H1 (cell line): Measurements from ENCODE around the gene NANOS3. TPM values are rescaled to one million over a fixed set of nuclear protein-coding genes. Genes with fewer than 3 reads are reported as not detected.

Experiments used
- CTCF ChIA-PET: fragments of 300-600 bp; sonication (Branson Sonifier 250); formaldehyde crosslinking; loops from one replicate; lab custom pipeline; 2021; ENCODE audit not compliant: partially characterized antibody; lab: Charles Lee
- POLR2A ChIA-PET: fragments of 300-600 bp; sonication (Branson Sonifier 250); formaldehyde crosslinking; loops from one replicate; lab custom pipeline; 2021; ENCODE audit warnings: inconsistent platforms; ENCODE audit not compliant: partially characterized antibody; lab: Charles Lee
- DNase-seq, 2 experiments: peaks; one replicate each; pipeline versions ENCODE4 v3.0.0 to v3.0.0-alpha.2; 2010 to 2022; ENCODE audit warnings: low spot score in 2 of 2, low read depth in 1 of 2, mixed read lengths in 1 of 2
- FAIRE-seq: peaks from 2 replicates; lab custom pipeline; 2011; peaks lifted over from hg19 to GRCh38; lab: Jason Lieb, UNC
- H2AFZ ChIP-seq: 2 replicates; pipeline ENCODE4 v1.8.1; 2012; ENCODE audit warnings: low read length, inconsistent platforms
- H2AK5ac ChIP-seq: 2 replicates; pipeline ENCODE4 v1.6.1; 2013; ENCODE audit warnings: low read depth, low read length
- H2BK120ac ChIP-seq: replicated peaks from 2 replicates; pipeline ENCODE3; 2013; ENCODE audit warnings: low read depth, low read length, inconsistent platforms
- H2BK12ac ChIP-seq: 2 replicates; pipeline ENCODE4 v1.6.1; 2013; ENCODE audit warnings: low read depth, low read length
- H2BK15ac ChIP-seq: 2 replicates; pipeline ENCODE4 v1.6.1; 2013; ENCODE audit warnings: low read length
- H2BK20ac ChIP-seq: 2 replicates; pipeline ENCODE4 v1.6.1; 2013; ENCODE audit warnings: low read length
- H2BK5ac ChIP-seq: 2 replicates; pipeline ENCODE4 v1.6.1; 2013; ENCODE audit warnings: low read depth, low read length
- H3K14ac ChIP-seq: 2 replicates; pipeline ENCODE4 v1.6.1; 2013; ENCODE audit warnings: inconsistent platforms; ENCODE audit not compliant: insufficient read length
- H3K18ac ChIP-seq: 2 replicates; pipeline ENCODE4 v1.6.1; 2013; ENCODE audit warnings: low read length; ENCODE audit errors: extremely low read depth
- H3K23ac ChIP-seq: 2 replicates; pipeline ENCODE4 v1.6.1; 2013; ENCODE audit warnings: inconsistent platforms; ENCODE audit not compliant: insufficient read length
- H3K23me2 ChIP-seq: 2 replicates; pipeline ENCODE4 v1.6.1; 2013; ENCODE audit warnings: low read depth, low read length
- H3K27ac ChIP-seq: 2 replicates; pipeline ENCODE4 v1.6.1; 2011; ENCODE audit warnings: low read depth, low read length, inconsistent platforms
- H3K27me3 ChIP-seq, 4 experiments: replicated peaks in 1 of 4; 1 replicate in 1 of 4; 2 replicates in 3 of 4; pipeline versions ENCODE4 v1.6.1 to v1.8.1; 2011 to 2013; ENCODE audit warnings: low read length in 3 of 4, mild to moderate bottlenecking in 3 of 4, inconsistent platforms in 2 of 4, mixed read lengths in 2 of 4, moderate library complexity in 1 of 4; ENCODE audit not compliant: control insufficient read depth in 3 of 4, insufficient read depth in 3 of 4; ENCODE audit errors: extremely low read depth in 1 of 4
- H3K36me3 ChIP-seq, 4 experiments: 2 replicates each; pipeline versions ENCODE4 v1.6.1 to v1.8.1; 2011 to 2013; ENCODE audit warnings: mild to moderate bottlenecking in 4 of 4, low read length in 3 of 4, moderate library complexity in 2 of 4, control low read depth in 1 of 4, inconsistent platforms in 1 of 4; ENCODE audit not compliant: insufficient read depth in 4 of 4, control insufficient read depth in 2 of 4
- H3K4ac ChIP-seq: replicated peaks from 2 replicates; pipeline ENCODE3; 2013; ENCODE audit warnings: low read length, low read depth, mixed read lengths, inconsistent platforms; ENCODE audit not compliant: insufficient read length
- H3K4me1 ChIP-seq, 4 experiments: replicated peaks in 1 of 4; 1 replicate in 1 of 4; 2 replicates in 3 of 4; pipeline versions ENCODE4 v1.6.1 to v1.8.1; 2011 to 2013; ENCODE audit warnings: low read length in 3 of 4, inconsistent platforms in 2 of 4, mixed read lengths in 1 of 4; ENCODE audit not compliant: insufficient read depth in 4 of 4, control insufficient read depth in 3 of 4
- H3K4me2 ChIP-seq, 2 experiments: 2 replicates each; pipeline versions ENCODE4 v1.6.1 to v1.8.1; 2011 to 2013; ENCODE audit warnings: low read depth in 2 of 2, low read length in 2 of 2, control low read depth in 1 of 2, inconsistent platforms in 1 of 2, mild to moderate bottlenecking in 1 of 2; ENCODE audit not compliant: insufficient read depth in 1 of 2
- H3K4me3 ChIP-seq, 4 experiments: fragments of 200-600, 300-600 bp in 1 of 4; sonication (generic), shearing (Covaris generic), sonication (Bioruptor Twin) in 1 of 4; 2 replicates each; pipeline versions ENCODE4 v1.5.1 to v1.8.1; 2011 to 2016; ENCODE audit warnings: low read length in 4 of 4, low read depth in 3 of 4, control low read depth in 2 of 4, inconsistent platforms in 2 of 4, mild to moderate bottlenecking in 2 of 4, mixed read lengths in 1 of 4, moderate library complexity in 1 of 4; ENCODE audit not compliant: insufficient read depth in 2 of 4; ENCODE audit errors: extremely low read depth in 1 of 4
- H3K56ac ChIP-seq: replicated peaks from 2 replicates; pipeline ENCODE3; 2013; ENCODE audit warnings: low read depth, mild to moderate bottlenecking, mixed read lengths, low read length, inconsistent platforms; ENCODE audit not compliant: insufficient read length
- H3K79me1 ChIP-seq: 2 replicates; pipeline ENCODE4 v1.6.1; 2013; ENCODE audit warnings: low read depth, low read length, control low read depth
- H3K79me2 ChIP-seq, 2 experiments: 2 replicates each; pipeline versions ENCODE4 v1.6.1 to v1.8.1; 2012 to 2013; ENCODE audit warnings: low read length in 2 of 2, mild to moderate bottlenecking in 2 of 2, inconsistent platforms in 1 of 2; ENCODE audit not compliant: insufficient read depth in 2 of 2, control insufficient read depth in 1 of 2
- H3K9ac ChIP-seq, 4 experiments: replicated peaks in 1 of 4; 1 replicate in 1 of 4; 2 replicates in 3 of 4; pipeline versions ENCODE4 v1.6.1 to v1.8.1; 2011 to 2013; ENCODE audit warnings: low read depth in 3 of 4, low read length in 3 of 4, control low read depth in 2 of 4, mild to moderate bottlenecking in 2 of 4, moderate library complexity in 2 of 4, inconsistent platforms in 1 of 4; ENCODE audit errors: extremely low read depth in 1 of 4
- H3K9me3 ChIP-seq, 2 experiments: 2 replicates each; pipeline versions ENCODE4 v1.6.1 to v1.8.1; 2012 to 2013; ENCODE audit warnings: mild to moderate bottlenecking in 2 of 2, moderate library complexity in 2 of 2, control low read depth in 1 of 2, inconsistent platforms in 1 of 2, low read depth in 1 of 2, low read length in 1 of 2, mixed read lengths in 1 of 2; ENCODE audit not compliant: insufficient read depth in 2 of 2
- H4K20me1 ChIP-seq, 2 experiments: replicated peaks in 1 of 2; 2 replicates each; pipeline versions ENCODE3 to v1.8.1; 2011 to 2013; ENCODE audit warnings: inconsistent platforms in 2 of 2, low read length in 2 of 2, mild to moderate bottlenecking in 1 of 2; ENCODE audit not compliant: insufficient read depth in 2 of 2, control insufficient read depth in 1 of 2
- H4K5ac ChIP-seq: 2 replicates; pipeline ENCODE4 v1.6.1; 2013; ENCODE audit warnings: low read length, low read depth, mixed read lengths, inconsistent platforms; ENCODE audit not compliant: insufficient read length
- H4K8ac ChIP-seq: 2 replicates; pipeline ENCODE4 v1.8.0; 2013; ENCODE audit warnings: mild to moderate bottlenecking, moderate library complexity, low read length, inconsistent platforms; ENCODE audit not compliant: insufficient read depth; ENCODE audit errors: extremely low read depth
- H4K91ac ChIP-seq: replicated peaks from 2 replicates; pipeline ENCODE3; 2013; ENCODE audit warnings: low read length, mixed read lengths, inconsistent platforms; ENCODE audit not compliant: insufficient read length
- CTBP2 ChIP-seq: IDR thresholded peaks from 2 replicates; pipeline ENCODE4 v1.7.0; 2011; ENCODE audit warnings: borderline replicate concordance, mild to moderate bottlenecking, moderate library complexity, mixed read lengths, low read length; ENCODE audit not compliant: insufficient read depth, insufficient read length
- EGR1 ChIP-seq: IDR thresholded peaks from 2 replicates; pipeline ENCODE4 v1.6.1; 2011; ENCODE audit warnings: low read depth, low read length, borderline replicate concordance
- GABPA ChIP-seq: IDR thresholded peaks from 2 replicates; pipeline ENCODE4 v1.6.1; 2011; ENCODE audit warnings: mild to moderate bottlenecking, low read length, moderate library complexity, borderline replicate concordance; ENCODE audit not compliant: insufficient read depth
- JUN ChIP-seq: IDR thresholded peaks from 2 replicates; pipeline ENCODE4 v1.6.1; 2011; ENCODE audit warnings: low read depth, mild to moderate bottlenecking, improper control_type of control experiment, low read length
- MAX ChIP-seq: IDR thresholded peaks from 2 replicates; pipeline ENCODE4 v1.6.1; 2012; ENCODE audit warnings: inconsistent platforms
- RBBP5 ChIP-seq: IDR thresholded peaks from 2 replicates; pipeline ENCODE4 v1.7.1; 2012; ENCODE audit warnings: low read depth, mild to moderate bottlenecking, inconsistent platforms, low read length, moderate library complexity, borderline replicate concordance
- YY1 ChIP-seq: IDR thresholded peaks from 2 replicates; pipeline ENCODE4 v1.6.1; 2011; ENCODE audit warnings: low read depth, mild to moderate bottlenecking, low read length
- WGBS, 2 experiments: shearing (Covaris generic) in 1 of 2; methylation state at CpG; one replicate each; pipeline versions ENCODE4 v1.1.6 to v1.1.7; 2013 to 2015; ENCODE audit warnings: low lambda C conversion rate in 2 of 2, mixed read lengths in 2 of 2, inconsistent platforms in 1 of 2, low coverage in 1 of 2, missing lambda C conversion rate in 1 of 2; ENCODE audit not compliant: insufficient replicate concordance in 2 of 2, insufficient coverage in 1 of 2, insufficient read length in 1 of 2; ENCODE audit errors: extremely low coverage in 1 of 2, missing lambda C conversion rate in 1 of 2; 5-methylcytosine and 5-hydroxymethylcytosine counted together
- polyA plus RNA-seq, 7 experiments: library from polyadenylated mRNA; depleted of rRNA in 3 of 7; stranded (reverse) in 5 of 7; unstranded in 2 of 7; fragments of >200 nt in 5 of 7; fragments of 200-250 nt in 2 of 7; gene quantifications; 1 replicate in 5 of 7; 2 replicates in 1 of 7; 4 replicates in 1 of 7; pipeline versions ENCODE4 v1.2.1 to v1.2.3, GENCODE V29; 2011 to 2013; ENCODE audit warnings: missing spikeins in 2 of 7, mixed read lengths in 2 of 7
- total RNA-seq: library from RNA; stranded (reverse); fragmentation: NEBNext Ultra II Directional; extraction: Animal tissue kit (Norgen Biotek cat#: 25700); gene quantifications from 2 replicates; pipeline ENCODE4 v1.2.1, GENCODE V29; 2021

Gene NANOS3
- total and polyA plus RNA-seq, 2 of the 8 experiments (the other 6 are each of a cell fraction or from before 2014, with no cell fraction given) = 0.62 TPM; not detected in 1

- CTCF ChIA-PET = interaction anchor here (0.7 to 2.4 kb wide), 5 partner anchors 9 to 22 kb away, joined by 3 to 13 read pairs (median 4); no protein-coding TSS in a partner anchor
Observed at GRCh38 chr19:13838435-13839129, 38.4 kb upstream of the NANOS3 start.

More at GRCh38 chr19:13838435-13839129, 38.4 kb upstream of the NANOS3 start:
- Histone ChIP-seq H2BK120ac (no peak overlapping the region), H3K14ac (no peak overlapping the region), H3K4ac (no peak overlapping the region), H2BK15ac (no peak overlapping the region), H3K79me1 (no peaks in the 10 kb centered on the region), H3K23ac (no peak overlapping the region), H3K9me3 (no peaks in the 10 kb centered on the region), H2AFZ (no peak overlapping the region), H4K8ac (peak overlapping the region; percentile 88), H3K23me2 (peaks cover 8% of the 10 kb centered on the region; the same call in 1 of the 2 replicates)
- POLR2A ChIA-PET = interaction anchor here (1.4 to 1.9 kb wide), 4 partner anchors 9 to 15 kb away, joined by 5 to 8 read pairs (median 6); no protein-coding TSS in a partner anchor
- DNase-seq = no peak
- TF ChIP-seq YY1 (no peak), EGR1 (no peak), GABPA (no peak), MAX (no peak), RBBP5 (no peak), CTBP2 (no peak), JUN (no peak)
- TF ChIP-seq, all 59 proteins: peak for 0
- H3K18ac ChIP-seq = no peak overlapping the region
- H2BK20ac ChIP-seq = no peak overlapping the region
- H4K20me1 ChIP-seq = peaks cover 1 to 9% of the 10 kb centered on the region in 2 experiments
- H3K4me1 ChIP-seq = peaks cover 0 to 27% (median 20%) of the 10 kb centered on the region in 4 experiments; a peak in 6 of 7 replicates
- no peaks in the 10 kb centered on the region for H3K27me3 ChIP-seq
- H4K91ac ChIP-seq = peak overlapping the region; percentile 2
- H3K56ac ChIP-seq = no peak overlapping the region
- H3K79me2 ChIP-seq = peaks cover 0 to 3% of the 10 kb centered on the region in 2 experiments; a peak in 2 of 4 replicates
- no peak overlapping the region for H3K27ac ChIP-seq
- WGBS, 2 experiments = 92% methylated on average over 18 of the region's 18 CpGs; no CpG with 5 or more reads in 1 of the 2 experiments
- peak overlapping the region; percentile 78; the same call in 1 of the 2 replicates for H2AK5ac ChIP-seq
- no peak overlapping the region for H3K4me3 ChIP-seq
- no peak for FAIRE-seq
- H2BK5ac ChIP-seq = no peak overlapping the region
- H2BK12ac ChIP-seq = peak overlapping the region; percentile 77; the same call in 1 of the 2 replicates
- H3K4me2 ChIP-seq = no peak overlapping the region
- H3K9ac ChIP-seq = no peak overlapping the region
- H3K36me3 ChIP-seq = no peaks in the 10 kb centered on the region
- peak overlapping the region; percentile 27 for H4K5ac ChIP-seq
